ENCODE measurements around the gene SMTNL2.
"Not testable (repeated sequence)": the region's sequence is repeated elsewhere in the genome, so short reads cannot be mapped to it uniquely, and the experiment has no call there.

SMTNL2 gene

DNA sequence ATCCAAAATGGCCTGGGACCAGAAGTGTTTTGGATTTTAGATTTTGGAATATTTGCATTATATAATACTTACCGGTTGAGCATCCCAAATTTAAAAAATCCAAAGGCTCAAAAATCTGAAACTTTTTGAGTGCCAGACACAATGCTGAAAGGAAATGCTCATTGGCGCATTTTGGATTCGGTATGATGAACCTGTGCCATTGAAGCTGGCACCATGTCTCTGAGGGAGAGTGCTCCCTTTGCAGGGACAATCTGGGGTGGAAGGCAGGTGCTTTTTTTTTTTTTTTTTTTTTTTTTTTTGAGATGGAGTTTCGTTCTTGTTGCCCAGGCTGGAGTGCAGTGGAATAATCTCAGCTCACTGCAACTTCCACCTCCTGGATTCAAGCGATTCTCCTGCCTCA is 17.7 kb downstream of the SMTNL2 start:
- no peak for DNase-seq (ENCODE audit: low spot score)

DNA sequence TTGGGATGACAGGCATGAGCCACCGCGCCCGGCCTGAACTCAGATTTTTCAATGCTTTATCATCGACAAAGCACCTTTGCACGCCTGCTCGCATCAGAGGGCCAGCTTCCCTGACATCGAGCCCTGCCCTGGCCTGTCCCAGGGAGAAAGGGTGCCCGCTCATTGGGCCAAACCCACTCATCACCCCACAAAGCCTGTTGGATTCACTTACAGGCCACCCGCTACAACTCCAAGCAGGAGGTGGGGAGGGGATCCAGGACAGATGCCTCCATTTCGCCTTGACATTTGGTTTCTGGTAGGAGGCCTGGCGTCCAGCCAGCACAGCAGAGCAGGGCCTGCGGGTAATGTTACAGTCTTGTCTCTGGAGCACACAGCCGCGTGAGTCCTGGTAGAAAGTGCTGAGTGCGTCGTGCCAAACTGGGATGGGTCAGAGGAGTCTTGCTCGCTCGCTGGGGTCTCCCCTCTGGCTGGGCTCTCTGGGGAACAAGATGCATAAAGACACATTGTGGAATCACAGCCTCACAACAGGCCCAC is 19.8 kb downstream of the SMTNL2 start:
- no peak for DNase-seq (ENCODE audit: low spot score)

DNA sequence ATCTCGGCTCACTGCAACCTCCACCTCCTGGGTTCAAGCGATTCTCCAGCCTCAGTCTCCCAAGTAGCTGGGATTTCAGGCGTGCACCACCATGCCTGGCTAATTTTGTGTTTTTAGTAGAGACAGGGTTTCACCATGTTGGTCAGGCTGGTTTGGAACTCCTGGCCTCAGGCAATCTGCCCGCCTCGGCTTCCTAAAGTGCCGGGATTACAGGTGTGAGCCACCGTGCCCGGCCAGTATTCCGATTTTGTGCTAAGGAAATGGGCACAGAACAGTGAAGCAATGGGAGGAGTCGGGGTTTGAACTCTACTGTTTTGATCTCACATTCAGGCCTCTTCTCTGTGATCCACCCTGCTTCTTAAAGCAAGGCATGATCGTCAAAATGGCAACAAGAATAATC is 20.4 kb downstream of the SMTNL2 start:
- not testable (repeated sequence) for DNase-seq (ENCODE audit: low spot score)

DNA sequence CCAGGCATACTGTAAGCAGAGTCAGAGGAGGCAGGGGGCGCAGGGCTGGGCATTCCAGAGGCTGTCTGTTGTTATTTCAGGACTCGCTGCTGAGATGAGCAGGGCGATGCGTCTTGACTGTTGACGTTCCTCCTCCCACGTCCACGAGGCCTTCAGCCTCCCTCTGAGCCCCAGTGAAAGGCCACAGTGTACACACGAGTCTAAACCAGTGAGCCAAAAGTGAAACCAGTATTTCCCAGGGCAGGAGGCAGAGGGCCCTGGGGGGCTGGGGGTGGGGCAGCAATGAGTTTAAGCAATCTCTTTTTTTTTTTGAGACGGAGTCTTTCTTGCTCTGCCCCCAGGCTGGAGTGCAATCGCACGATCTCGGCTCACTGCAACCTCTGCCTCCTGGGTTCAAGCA is 21.5 kb downstream of the SMTNL2 start:
- no peak for DNase-seq (ENCODE audit: low spot score)

DNA sequence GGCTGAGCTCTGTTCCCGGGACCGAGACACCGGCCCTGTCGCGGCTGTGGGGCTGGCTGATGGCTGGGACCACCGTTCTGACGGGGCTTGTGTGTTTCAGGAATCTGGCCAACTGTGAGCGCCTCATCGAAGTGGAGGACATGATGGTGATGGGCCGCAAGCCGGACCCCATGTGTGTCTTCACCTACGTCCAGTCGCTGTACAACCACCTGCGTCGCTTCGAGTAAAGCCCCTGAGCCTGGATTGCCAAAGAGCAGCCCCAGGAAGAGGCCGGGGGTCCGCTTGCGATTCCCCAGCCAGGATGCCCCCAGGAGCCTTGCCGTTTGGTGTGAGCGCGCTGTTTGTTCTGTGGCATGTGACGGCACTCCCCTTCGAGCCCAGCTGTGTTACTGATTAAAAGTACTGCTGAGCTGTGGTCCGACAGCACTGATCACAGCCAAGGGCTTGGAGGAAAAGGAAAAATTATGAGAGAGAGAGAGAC is 23.0 kb downstream of the SMTNL2 start:
- DNase-seq (ENCODE audit: low spot score): no peak

GRCh38 chr17:4607773-4608187 is 23.5 kb downstream of the SMTNL2 start:
- DNase-seq (ENCODE audit: low spot score): no peak

- no peak for DNase-seq (ENCODE audit: low spot score)
Observed at GRCh38 chr17:4609761-4610160, 25.4 kb downstream of the SMTNL2 start.

GRCh38 chr17:4610162-4610561 is 25.8 kb downstream of the SMTNL2 start:
- DNase-seq (ENCODE audit: low spot score): no peak

DNA sequence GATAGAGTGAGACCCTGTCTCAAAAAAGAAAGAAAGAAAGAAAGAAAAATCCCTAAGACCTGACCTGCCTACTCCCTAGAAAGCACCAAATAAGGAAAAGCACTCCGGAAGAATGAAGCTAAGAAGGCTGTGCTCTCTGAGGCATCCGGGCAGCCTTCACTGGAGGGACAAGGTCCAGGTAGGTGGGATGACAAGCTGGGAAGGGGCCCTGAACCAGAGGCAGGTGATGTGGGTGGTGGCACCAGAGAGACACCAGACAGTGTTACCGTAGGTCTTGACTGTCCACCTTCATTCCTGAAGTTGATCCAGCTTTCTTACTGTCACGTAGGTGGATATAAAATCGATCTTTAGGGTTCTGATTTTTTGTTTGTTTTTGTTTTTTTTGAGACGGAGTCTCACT is 26.3 kb downstream of the SMTNL2 start:
- no peak for DNase-seq (ENCODE audit: low spot score)

GRCh38 chr17:4616476-4616875 is 32.1 kb downstream of the SMTNL2 start:
- no peak for DNase-seq (ENCODE audit: low spot score)

GRCh38 chr17:4617090-4617489 is 32.8 kb downstream of the SMTNL2 start:
- DNase-seq (ENCODE audit: low spot score): no peak

DNA sequence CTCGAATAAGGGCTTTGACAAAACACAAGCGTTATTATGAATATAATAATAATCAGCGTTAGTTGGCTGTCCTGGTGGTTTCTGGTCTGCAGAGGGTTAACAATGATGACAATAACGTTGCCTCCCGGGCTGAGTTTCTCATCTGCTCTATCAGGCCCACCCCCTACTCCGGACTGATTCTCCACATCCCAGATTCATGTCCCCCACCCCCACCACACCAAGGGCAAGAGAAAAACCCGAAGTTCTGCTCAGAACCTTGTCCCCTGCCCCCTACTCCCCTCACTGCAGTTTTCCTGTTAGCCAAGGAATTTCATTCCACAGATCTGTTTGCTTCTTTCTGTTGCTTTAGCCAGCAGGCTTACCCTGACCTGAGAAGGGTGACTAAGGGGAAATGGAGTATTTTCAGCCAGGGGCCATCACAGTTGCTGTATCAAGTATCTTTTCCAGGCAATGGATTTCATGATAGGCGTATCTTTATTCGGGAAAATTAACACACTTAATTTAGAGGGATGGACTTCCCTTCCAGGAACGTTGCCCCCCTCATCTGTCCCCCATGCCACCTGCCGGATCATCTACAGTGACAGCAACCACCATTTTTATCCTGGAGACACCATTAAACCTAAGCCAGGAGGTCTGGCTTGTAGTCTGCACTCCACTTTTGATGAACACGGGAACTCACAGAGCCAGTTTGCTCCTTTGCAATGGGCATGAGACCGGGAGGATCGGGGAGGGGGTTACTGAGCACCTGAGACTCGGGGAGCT is 33.4 kb downstream of the SMTNL2 start:
- DNase-seq (ENCODE audit: low spot score): no peak

- DNase-seq (ENCODE audit: low spot score): no peak
Observed at GRCh38 chr17:4620531-4621101, 36.3 kb downstream of the SMTNL2 start.

DNA sequence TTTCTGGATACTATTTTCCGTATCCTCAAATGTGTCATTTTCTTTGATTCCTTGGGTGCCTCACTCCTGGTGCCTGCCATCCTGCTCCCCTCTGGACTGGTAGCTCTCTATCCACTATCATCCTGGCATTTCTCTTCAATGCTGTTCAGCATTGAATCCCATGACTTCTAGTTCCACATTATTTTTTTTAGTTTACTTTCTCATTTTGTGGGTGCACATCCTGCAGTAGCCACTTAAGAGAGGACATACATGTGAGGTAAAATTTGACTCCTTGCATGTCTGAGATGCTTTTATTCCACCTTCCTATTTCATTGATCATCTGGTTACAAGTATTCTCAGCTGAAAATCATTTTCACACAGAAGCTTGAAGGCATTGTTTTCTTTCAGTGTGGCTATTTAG is 38.0 kb downstream of the SMTNL2 start:
- DNase-seq (ENCODE audit: low spot score): no peak

- no peak for DNase-seq (ENCODE audit: low spot score)
Observed at GRCh38 chr17:4623249-4623648, 38.9 kb downstream of the SMTNL2 start.

DNA sequence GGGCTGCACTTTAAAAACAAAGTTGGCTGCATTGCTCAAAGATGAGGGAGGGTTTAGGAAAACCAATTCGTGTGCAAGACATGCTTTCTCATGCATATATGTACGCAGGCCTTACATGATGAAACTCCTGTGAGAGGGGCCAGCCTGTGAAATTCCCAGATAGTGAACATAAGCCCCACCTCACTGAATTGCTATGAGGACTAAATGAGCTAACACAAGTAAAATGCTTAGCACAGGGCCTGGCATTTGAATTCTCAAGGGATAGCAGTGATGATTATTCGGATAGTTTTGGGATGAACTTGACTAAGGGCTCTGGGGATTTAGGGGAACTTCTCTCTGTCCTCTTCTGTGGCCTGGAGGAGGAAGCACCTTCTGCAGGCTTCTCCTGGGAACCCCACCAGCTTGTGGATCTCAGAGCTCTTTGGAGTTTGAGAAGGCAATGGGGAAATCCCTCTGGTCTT is 40.2 kb downstream of the SMTNL2 start:
- not testable (repeated sequence) for DNase-seq (ENCODE audit: low spot score)

DNA sequence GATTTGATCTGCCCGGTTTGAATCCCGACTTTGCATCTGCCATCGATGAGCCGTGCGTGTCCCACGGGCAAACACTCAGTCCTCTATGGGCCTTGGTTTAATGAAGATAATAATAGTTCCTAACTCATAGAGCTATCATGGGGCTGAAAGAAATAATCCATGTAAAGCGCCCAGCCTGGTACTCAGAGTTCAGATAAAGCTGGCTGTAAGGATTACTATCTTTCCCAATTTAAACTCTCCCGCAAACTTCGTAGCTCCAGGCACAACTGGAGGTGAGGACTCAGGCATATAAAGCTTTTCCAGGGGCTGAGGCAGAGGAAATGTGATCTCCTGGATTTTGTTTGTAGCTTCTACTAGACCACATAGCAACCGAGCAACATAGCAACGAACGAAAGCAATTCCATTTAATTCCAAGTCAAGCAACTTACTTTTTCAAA is 40.9 kb downstream of the SMTNL2 start:
- no peak for DNase-seq (ENCODE audit: low spot score)

- no peak for DNase-seq (ENCODE audit: low spot score)
Observed at GRCh38 chr17:4626734-4627256, 42.5 kb downstream of the SMTNL2 start.

- no peak for DNase-seq (ENCODE audit: low spot score)
Observed at GRCh38 chr17:4631431-4631830, 47.1 kb downstream of the SMTNL2 start.

- DNase-seq (ENCODE audit: low spot score): no peak
Observed at GRCh38 chr17:4631836-4632580, 47.7 kb downstream of the SMTNL2 start.

- DNase-seq (ENCODE audit: low spot score): peak; percentile 24
Observed at GRCh38 chr17:4632581-4632920, 48.2 kb downstream of the SMTNL2 start.

DNA sequence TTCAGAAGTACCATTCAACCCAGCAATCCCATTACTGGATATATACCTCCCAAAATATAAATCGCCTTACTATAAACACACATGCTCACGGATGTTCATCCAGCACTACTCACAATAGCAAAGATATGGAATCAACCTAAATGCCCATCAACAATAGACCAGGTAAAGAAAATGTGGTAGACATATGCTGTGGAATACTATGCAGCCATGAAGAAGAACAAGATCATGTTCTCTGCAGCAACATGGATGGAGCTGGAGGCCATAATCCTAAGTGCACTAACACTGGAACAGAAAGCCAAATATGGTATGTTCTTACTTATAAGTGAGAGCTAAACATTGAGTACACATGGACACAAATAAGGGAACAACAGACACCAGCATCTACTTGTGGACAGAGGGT is 49.3 kb downstream of the SMTNL2 start:
- no peak for DNase-seq (ENCODE audit: low spot score)

DNA sequence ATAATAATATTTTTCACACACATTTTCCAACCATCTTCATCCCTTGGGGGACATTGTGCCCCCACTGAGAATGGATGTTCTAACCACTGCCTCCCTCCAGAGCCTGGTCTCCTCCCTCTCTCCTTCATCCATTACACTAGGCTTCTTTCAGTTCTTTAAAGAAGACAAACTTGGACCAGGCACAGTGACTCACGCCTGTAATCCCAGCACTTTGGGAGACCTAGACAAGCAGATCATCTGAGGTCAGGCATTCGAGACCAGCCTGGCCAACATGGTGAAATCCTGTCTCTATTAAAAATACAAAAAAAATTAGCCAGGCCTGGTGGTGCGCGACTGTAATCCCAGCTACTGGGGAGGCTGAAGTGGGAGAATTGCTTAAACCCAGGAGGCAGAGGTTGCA is 50.6 kb downstream of the SMTNL2 start:
- DNase-seq (ENCODE audit: low spot score): no peak
